Measurements from ENCODE around the gene GCN1. TPM values are rescaled to one million over a fixed set of nuclear protein-coding genes. Genes with fewer than 3 reads are reported as not detected.

GCN1 gene
- total RNA-seq, 1 donor from 2014 or later: 62.6 TPM

GRCh38 chr12:120109570-120110267 is 84.8 kb downstream of the GCN1 start:
- Histone ChIP-seq H3K4me3 (no peak overlapping the region), H3K27me3 (no peaks in the 10 kb centered on the region), H3K9me3 (no peaks in the 10 kb centered on the region), H3K27ac (no peak overlapping the region), H3K36me3 (peaks cover 0 to 6% of the 10 kb centered on the region in 2 donors), H3K4me1 (peaks cover 37% of the 10 kb centered on the region)
- intact Hi-C loops (cut with DNase I): no loop called here
- TF ChIP-seq POLR2A (IDR thresholded peaks at IDR 0.05) (no peak), CTCF (IDR thresholded peaks at IDR 0.05) (no peak), POLR2AphosphoS5 (IDR thresholded peaks at IDR 0.05; ENCODE audit: insufficient read depth in 1 of 2, low read depth in 1 of 2) (no peak)
- DNase-seq (ENCODE audit: extremely low spot score in 2 of 2): no peak

- no peak for DNase-seq (ENCODE audit: extremely low spot score in 2 of 2)
- peaks cover 0 to 29% of the 10 kb centered on the region in 2 donors for H3K36me3 ChIP-seq
- H3K9me3 ChIP-seq: no peaks in the 10 kb centered on the region
- no peaks in the 10 kb centered on the region for H3K27me3 ChIP-seq
- intact Hi-C loops (cut with DNase I): no loop called here
- no peak overlapping the region for H3K27ac ChIP-seq
- H3K4me3 ChIP-seq: no peak overlapping the region
- H3K4me1 ChIP-seq: peaks cover 38% of the 10 kb centered on the region
- TF ChIP-seq POLR2AphosphoS5 (IDR thresholded peaks at IDR 0.05; ENCODE audit: insufficient read depth in 1 of 2, low read depth in 1 of 2): no peak
Observed at GRCh38 chr12:120106151-120106550, 88.4 kb downstream of the GCN1 start.

GRCh38 chr12:120103371-120103770 is 91.1 kb downstream of the GCN1 start:
- intact Hi-C loops (cut with DNase I): no loop called here
- TF ChIP-seq POLR2A (IDR thresholded peaks at IDR 0.05): no peak
- H3K27me3 ChIP-seq: no peaks in the 10 kb centered on the region
- peaks cover 0 to 37% of the 10 kb centered on the region in 2 donors for H3K36me3 ChIP-seq
- DNase-seq (ENCODE audit: extremely low spot score in 2 of 2): no peak
- H3K4me3 ChIP-seq: no peak overlapping the region
- H3K27ac ChIP-seq: no peak overlapping the region
- H3K9me3 ChIP-seq: no peaks in the 10 kb centered on the region
- peaks cover 35% of the 10 kb centered on the region for H3K4me1 ChIP-seq

- no peak for DNase-seq (ENCODE audit: extremely low spot score in 2 of 2)
- no peak for TF ChIP-seq CTCF (IDR thresholded peaks at IDR 0.05)
- TF ChIP-seq POLR2AphosphoS5 (IDR thresholded peaks at IDR 0.05; ENCODE audit: insufficient read depth in 1 of 2, low read depth in 1 of 2): no peak
- TF ChIP-seq POLR2A (IDR thresholded peaks at IDR 0.05): no peak
- Histone ChIP-seq H3K9me3 (no peaks in the 10 kb centered on the region), H3K36me3 (peaks cover 0 to 41% of the 10 kb centered on the region in 2 donors), H3K4me3 (no peak overlapping the region), H3K27me3 (no peaks in the 10 kb centered on the region), H3K27ac (no peak overlapping the region), H3K4me1 (peaks cover 35% of the 10 kb centered on the region)
- intact Hi-C loops (cut with DNase I): no loop called here
Observed at GRCh38 chr12:120103044-120103338, 91.5 kb downstream of the GCN1 start.

GRCh38 chr12:120102189-120103043 is 92.1 kb downstream of the GCN1 start:
- DNase-seq (ENCODE audit: extremely low spot score in 2 of 2): no peak
- peaks cover 0 to 44% of the 10 kb centered on the region in 2 donors for H3K36me3 ChIP-seq
- TF ChIP-seq CTCF (IDR thresholded peaks at IDR 0.05): no peak
- TF ChIP-seq POLR2AphosphoS5 (IDR thresholded peaks at IDR 0.05; ENCODE audit: insufficient read depth in 1 of 2, low read depth in 1 of 2): no peak
- no peak for TF ChIP-seq POLR2A (IDR thresholded peaks at IDR 0.05)
- no peak overlapping the region for H3K4me3 ChIP-seq
- peak overlapping the region; percentile 45 for H3K27ac ChIP-seq
- no peaks in the 10 kb centered on the region for H3K27me3 ChIP-seq
- peaks cover 35% of the 10 kb centered on the region for H3K4me1 ChIP-seq
- intact Hi-C loops (cut with DNase I): no loop called here
- H3K9me3 ChIP-seq: no peaks in the 10 kb centered on the region

- no peak for DNase-seq (ENCODE audit: extremely low spot score in 2 of 2)
- Histone ChIP-seq H3K36me3 (peaks cover 0 to 52% of the 10 kb centered on the region in 2 donors), H3K9me3 (no peaks in the 10 kb centered on the region), H3K4me1 (peaks cover 35% of the 10 kb centered on the region), H3K4me3 (peak overlapping the region in 1 of 2 donors; percentile 35), H3K27ac (peak overlapping the region; percentile 45), H3K27me3 (no peaks in the 10 kb centered on the region)
- intact Hi-C loops (cut with DNase I): no loop called here
- TF ChIP-seq POLR2A (IDR thresholded peaks at IDR 0.05): no peak
- TF ChIP-seq CTCF (IDR thresholded peaks at IDR 0.05): no peak
- no peak for TF ChIP-seq POLR2AphosphoS5 (IDR thresholded peaks at IDR 0.05; ENCODE audit: insufficient read depth in 1 of 2, low read depth in 1 of 2)
Observed at GRCh38 chr12:120101617-120102016, 92.9 kb downstream of the GCN1 start.
